ENCODE data around the gene RPL3. TPM values are rescaled to one million over a fixed set of nuclear protein-coding genes. Genes with fewer than 3 reads are reported as not detected.

Gene RPL3
- total RNA-seq, 4 donors from 2014 or later = 1,543 to 2,117 (median 1,973) TPM

GRCh38 chr22:39280250-39280649, 39.2 kb downstream of the RPL3 start:
- ATAC-seq (ENCODE audit: low FRiP score) (no peak), DNase-seq (ENCODE audit: low spot score) (no peak)
- no peak for TF ChIP-seq CTCF (IDR thresholded peaks at IDR 0.05)

- no peak for TF ChIP-seq CTCF (IDR thresholded peaks at IDR 0.05)
- no peak for DNase-seq (ENCODE audit: low spot score)
Measured at GRCh38 chr22:39279170-39279850, 40.1 kb downstream of the RPL3 start.

GRCh38 chr22:39278040-39278439, 41.4 kb downstream of the RPL3 start:
- DNase-seq (ENCODE audit: low spot score) (no peak), ATAC-seq (ENCODE audit: low FRiP score) (peak; percentile 38)
- TF ChIP-seq CTCF (IDR thresholded peaks at IDR 0.05) = no peak

More at GRCh38 chr22:39279170-39279850, 40.1 kb downstream of the RPL3 start:
- no peak for ATAC-seq (ENCODE audit: low FRiP score)

- DNase-seq (ENCODE audit: low spot score) (no peak), ATAC-seq (ENCODE audit: low FRiP score) (no peak)
- TF ChIP-seq CTCF (IDR thresholded peaks at IDR 0.05) = no peak
Measured at GRCh38 chr22:39277142-39277607, 42.2 kb downstream of the RPL3 start.

GRCh38 chr22:39276440-39277141, 42.8 kb downstream of the RPL3 start:
- no peak for ATAC-seq (ENCODE audit: low FRiP score)
- TF ChIP-seq CTCF (IDR thresholded peaks at IDR 0.05) = no peak
- DNase-seq (ENCODE audit: low spot score) = no peak

- TF ChIP-seq CTCF (IDR thresholded peaks at IDR 0.05) = no peak
- ATAC-seq (ENCODE audit: low FRiP score) = no peak
- DNase-seq (ENCODE audit: low spot score) = no peak
Measured at GRCh38 chr22:39275814-39276439, 43.5 kb downstream of the RPL3 start.
